ENCODE results near the gene TRANK1.
A peak's percentile ranks its signal among the peaks of the same experiment; 100 is the strongest.

The TRANK1 gene

GRCh38 chr3:36871379-36872126, 73.3 kb downstream of the TRANK1 start:
- no peak overlapping the region for H2AFZ ChIP-seq (ENCODE audit: low read length)
- peaks cover 5% of the 10 kb centered on the region for H3K4me1 ChIP-seq (ENCODE audit: low read length)
- no peaks in the 10 kb centered on the region for H4K20me1 ChIP-seq (ENCODE audit: insufficient read depth, low read length)
- peaks cover 7% of the 10 kb centered on the region for H3F3A ChIP-seq (ENCODE audit: insufficient read depth, low read length)
- H3K36me3 ChIP-seq (replicated peaks; ENCODE audit: insufficient read depth, low read length), result no peaks in the 10 kb centered on the region
- H3K4me3 ChIP-seq (ENCODE audit: low read length), result no peak overlapping the region
- no peak overlapping the region for H3K9ac ChIP-seq (ENCODE audit: low read length)
- no peaks in the 10 kb centered on the region for H3K9me2 ChIP-seq (replicated peaks; ENCODE audit: insufficient read depth, low read length)
- no peak for DNase-seq
- H3K79me2 ChIP-seq (ENCODE audit: low read length), result no peaks in the 10 kb centered on the region
- no peaks in the 10 kb centered on the region for H3K9me3 ChIP-seq (replicated peaks; ENCODE audit: insufficient read depth, low read length)
- no peak overlapping the region for H3K4me2 ChIP-seq (ENCODE audit: low read depth, low read length)
- H3K27ac ChIP-seq (ENCODE audit: low read length), result no peak overlapping the region
- TF ChIP-seq EZH2 (optimal IDR thresholded peaks at IDR 0.05; ENCODE audit: low read depth, low read length), result no peak
- no peak for TF ChIP-seq EZH2phosphoT487 (IDR thresholded peaks at IDR 0.05; ENCODE audit: low read length)
- TF ChIP-seq CTCF (IDR thresholded peaks at IDR 0.05; ENCODE audit: low read length), result no peak
- no peaks in the 10 kb centered on the region for H3K27me3 ChIP-seq (replicated peaks; ENCODE audit: insufficient read depth, low read length)

- H3K79me2 ChIP-seq (ENCODE audit: low read length), result no peaks in the 10 kb centered on the region
- H3K9me2 ChIP-seq (replicated peaks; ENCODE audit: insufficient read depth, low read length), result no peaks in the 10 kb centered on the region
- no peak overlapping the region for H3K9ac ChIP-seq (ENCODE audit: low read length)
- H3K36me3 ChIP-seq (replicated peaks; ENCODE audit: insufficient read depth, low read length), result no peaks in the 10 kb centered on the region
- no peaks in the 10 kb centered on the region for H4K20me1 ChIP-seq (ENCODE audit: insufficient read depth, low read length)
- TF ChIP-seq CTCF (IDR thresholded peaks at IDR 0.05; ENCODE audit: low read length), result peak; percentile 81
- no peak for TF ChIP-seq EZH2 (optimal IDR thresholded peaks at IDR 0.05; ENCODE audit: low read depth, low read length)
- no peak for TF ChIP-seq EZH2phosphoT487 (IDR thresholded peaks at IDR 0.05; ENCODE audit: low read length)
- no peak overlapping the region for H2AFZ ChIP-seq (ENCODE audit: low read length)
- peak; percentile 59 for DNase-seq
- no peaks in the 10 kb centered on the region for H3K4me1 ChIP-seq (ENCODE audit: low read length)
- H3K27me3 ChIP-seq (replicated peaks; ENCODE audit: insufficient read depth, low read length), result no peaks in the 10 kb centered on the region
- H3K4me3 ChIP-seq (ENCODE audit: low read length), result no peak overlapping the region
- H3F3A ChIP-seq (ENCODE audit: insufficient read depth, low read length), result no peaks in the 10 kb centered on the region
- H3K27ac ChIP-seq (ENCODE audit: low read length), result no peak overlapping the region
- H3K4me2 ChIP-seq (ENCODE audit: low read depth, low read length), result no peak overlapping the region
- H3K9me3 ChIP-seq (replicated peaks; ENCODE audit: insufficient read depth, low read length), result no peaks in the 10 kb centered on the region
These were observed 76.0 kb downstream of the TRANK1 start for GRCh38 chr3:36868614-36869436.

- H3K79me2 ChIP-seq (ENCODE audit: low read length), result no peaks in the 10 kb centered on the region
- no peak for DNase-seq
- H3K9ac ChIP-seq (ENCODE audit: low read length), result no peak overlapping the region
- no peaks in the 10 kb centered on the region for H3K27me3 ChIP-seq (replicated peaks; ENCODE audit: insufficient read depth, low read length)
- H3K9me2 ChIP-seq (replicated peaks; ENCODE audit: insufficient read depth, low read length), result no peaks in the 10 kb centered on the region
- TF ChIP-seq EZH2phosphoT487 (IDR thresholded peaks at IDR 0.05; ENCODE audit: low read length) (no peak), CTCF (IDR thresholded peaks at IDR 0.05; ENCODE audit: low read length) (no peak), EZH2 (optimal IDR thresholded peaks at IDR 0.05; ENCODE audit: low read depth, low read length) (no peak)
- H4K20me1 ChIP-seq (ENCODE audit: insufficient read depth, low read length), result no peaks in the 10 kb centered on the region
- H3F3A ChIP-seq (ENCODE audit: insufficient read depth, low read length), result no peaks in the 10 kb centered on the region
- H3K4me3 ChIP-seq (ENCODE audit: low read length), result no peak overlapping the region
- no peaks in the 10 kb centered on the region for H3K36me3 ChIP-seq (replicated peaks; ENCODE audit: insufficient read depth, low read length)
- H3K4me2 ChIP-seq (ENCODE audit: low read depth, low read length), result no peak overlapping the region
- no peaks in the 10 kb centered on the region for H3K9me3 ChIP-seq (replicated peaks; ENCODE audit: insufficient read depth, low read length)
- no peaks in the 10 kb centered on the region for H3K4me1 ChIP-seq (ENCODE audit: low read length)
- no peak overlapping the region for H3K27ac ChIP-seq (ENCODE audit: low read length)
- H2AFZ ChIP-seq (ENCODE audit: low read length), result no peak overlapping the region
These were observed 77.0 kb downstream of the TRANK1 start for GRCh38 chr3:36867810-36868209.

Data from MM.1S (cell line).